ENCODE data around the gene WWOX. TPM values are rescaled to one million over a fixed set of nuclear protein-coding genes. Genes with fewer than 3 reads are reported as not detected.

WWOX gene
- total and polyA plus RNA-seq, 2 experiments from 2014 or later, result 17.0 to 39.8 TPM

DNA sequence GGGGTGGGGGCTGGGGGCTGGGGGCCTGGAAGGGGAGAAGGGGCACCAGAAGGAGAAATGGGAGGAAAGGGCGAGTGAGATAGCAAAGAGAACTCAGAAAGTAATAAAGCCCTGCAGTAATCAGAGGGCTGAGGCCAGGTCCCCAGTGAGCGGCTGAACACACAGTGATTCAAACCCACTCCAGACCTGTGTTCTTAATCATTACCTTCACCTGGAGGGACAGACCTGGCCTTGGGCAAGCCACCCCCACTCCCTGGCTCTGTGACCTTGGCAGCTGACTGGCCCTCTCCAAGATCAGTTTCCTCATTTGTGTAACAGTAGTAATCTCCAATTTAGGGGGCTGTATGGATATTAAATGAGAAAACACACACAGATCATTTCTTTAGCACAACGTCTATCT is 150.4 kb downstream of the WWOX start:
- Histone ChIP-seq H4K20me1 (ENCODE audit: insufficient read depth, poor library complexity, severe bottlenecking) (no peaks in the 10 kb centered on the region), H3K4me2 (peak overlapping the region; percentile 46), H3K4me3 (no peak overlapping the region), H3K9me3 (ENCODE audit: low read depth) (no peaks in the 10 kb centered on the region), H3K27ac (peak overlapping the region; percentile 78), H3K27me3 (no peaks in the 10 kb centered on the region), H3K4me1 (ENCODE audit: insufficient read depth) (peaks cover 34% of the 10 kb centered on the region), H3K9me2 (replicated peaks; ENCODE audit: insufficient read depth) (no peaks in the 10 kb centered on the region), H2AFZ (no peak overlapping the region), H3K36me3 (replicated peaks; ENCODE audit: insufficient read depth, low read depth) (no peaks in the 10 kb centered on the region), H3K79me2 (no peaks in the 10 kb centered on the region)
- DNase-seq (ENCODE audit: low spot score), result peak; percentile 35
- WGBS (ENCODE audit: low lambda C conversion rate, missing lambda C conversion rate), result 77% methylated on average over 3 of the region's 3 CpGs
- TF ChIP-seq EZH2phosphoT487 (IDR thresholded peaks at IDR 0.05; ENCODE audit: low read depth, severe bottlenecking, unreplicated experiment) (no peak), EZH2 (IDR thresholded peaks at IDR 0.05; ENCODE audit: borderline replicate concordance) (no peak)
- TF ChIP-seq, protein P1, sequence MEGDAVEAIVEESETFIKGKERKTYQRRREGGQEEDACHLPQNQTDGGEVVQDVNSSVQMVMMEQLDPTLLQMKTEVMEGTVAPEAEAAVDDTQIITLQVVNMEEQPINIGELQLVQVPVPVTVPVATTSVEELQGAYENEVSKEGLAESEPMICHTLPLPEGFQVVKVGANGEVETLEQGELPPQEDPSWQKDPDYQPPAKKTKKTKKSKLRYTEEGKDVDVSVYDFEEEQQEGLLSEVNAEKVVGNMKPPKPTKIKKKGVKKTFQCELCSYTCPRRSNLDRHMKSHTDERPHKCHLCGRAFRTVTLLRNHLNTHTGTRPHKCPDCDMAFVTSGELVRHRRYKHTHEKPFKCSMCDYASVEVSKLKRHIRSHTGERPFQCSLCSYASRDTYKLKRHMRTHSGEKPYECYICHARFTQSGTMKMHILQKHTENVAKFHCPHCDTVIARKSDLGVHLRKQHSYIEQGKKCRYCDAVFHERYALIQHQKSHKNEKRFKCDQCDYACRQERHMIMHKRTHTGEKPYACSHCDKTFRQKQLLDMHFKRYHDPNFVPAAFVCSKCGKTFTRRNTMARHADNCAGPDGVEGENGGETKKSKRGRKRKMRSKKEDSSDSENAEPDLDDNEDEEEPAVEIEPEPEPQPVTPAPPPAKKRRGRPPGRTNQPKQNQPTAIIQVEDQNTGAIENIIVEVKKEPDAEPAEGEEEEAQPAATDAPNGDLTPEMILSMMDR (IDR thresholded peaks at IDR 0.05; ENCODE audit: poor library complexity), result no peak

DNA sequence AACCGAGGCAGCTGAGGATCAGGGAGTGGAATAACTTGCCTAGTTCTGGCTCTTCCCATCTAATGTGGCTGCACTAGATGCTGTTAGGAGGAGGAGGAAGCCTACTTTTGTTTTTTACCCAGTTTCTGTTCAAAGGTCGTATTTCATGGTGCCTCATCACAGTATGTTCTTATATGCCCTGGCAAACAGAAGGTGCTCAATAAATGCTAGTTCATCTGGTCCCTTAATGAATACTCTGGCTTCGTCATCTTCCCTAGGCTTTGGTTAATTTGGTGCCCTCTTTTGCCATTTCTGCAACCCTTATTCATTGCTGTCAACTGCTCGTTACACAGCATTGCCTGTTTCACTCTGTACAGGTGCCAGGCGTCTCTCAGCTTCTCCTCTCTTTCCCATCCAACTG is 151.7 kb downstream of the WWOX start:
- TF ChIP-seq, protein P1 (IDR thresholded peaks at IDR 0.05; ENCODE audit: poor library complexity), result no peak
- TF ChIP-seq EZH2phosphoT487 (IDR thresholded peaks at IDR 0.05; ENCODE audit: low read depth, severe bottlenecking, unreplicated experiment) (no peak), EZH2 (IDR thresholded peaks at IDR 0.05; ENCODE audit: borderline replicate concordance) (no peak)
- Histone ChIP-seq H3K36me3 (replicated peaks; ENCODE audit: insufficient read depth, low read depth) (no peaks in the 10 kb centered on the region), H3K9me2 (replicated peaks; ENCODE audit: insufficient read depth) (no peaks in the 10 kb centered on the region), H2AFZ (no peak overlapping the region), H3K27ac (peak overlapping the region; percentile 4), H3K4me2 (no peak overlapping the region), H3K4me1 (ENCODE audit: insufficient read depth) (peaks cover 23% of the 10 kb centered on the region), H3K4me3 (no peak overlapping the region), H3K27me3 (no peaks in the 10 kb centered on the region), H4K20me1 (ENCODE audit: insufficient read depth, poor library complexity, severe bottlenecking) (no peaks in the 10 kb centered on the region), H3K79me2 (no peaks in the 10 kb centered on the region), H3K9me3 (ENCODE audit: low read depth) (no peaks in the 10 kb centered on the region)
- no peak for DNase-seq (ENCODE audit: low spot score)
- 93% methylated on average over 5 of the region's 5 CpGs for WGBS (ENCODE audit: low lambda C conversion rate, missing lambda C conversion rate)

DNA sequence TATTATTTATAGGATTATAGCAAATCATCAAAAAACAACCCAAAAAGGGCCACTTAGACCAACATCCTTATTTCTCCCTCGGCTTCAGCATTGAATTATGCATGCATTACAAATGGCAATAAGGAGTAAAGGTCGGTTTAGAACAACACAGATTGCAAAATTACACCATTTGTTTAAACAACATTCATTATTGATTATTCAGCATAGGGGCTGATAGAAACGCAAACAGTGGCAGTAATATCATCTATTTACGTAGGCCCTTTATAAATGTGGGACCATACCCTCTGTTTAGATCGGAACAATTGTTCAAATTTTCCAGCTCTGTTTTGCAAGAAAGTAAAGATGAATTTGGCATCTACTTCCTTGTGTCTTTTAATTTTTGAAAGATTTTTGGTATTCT is 153.3 kb downstream of the WWOX start:
- no peak overlapping the region for H3K27ac ChIP-seq
- no peak for DNase-seq (ENCODE audit: low spot score)
- H2AFZ ChIP-seq, result no peak overlapping the region
- H3K4me1 ChIP-seq (ENCODE audit: insufficient read depth), result peaks cover 39% of the 10 kb centered on the region
- no peaks in the 10 kb centered on the region for H3K79me2 ChIP-seq
- peak overlapping the region; percentile 2 for H3K4me2 ChIP-seq
- WGBS (ENCODE audit: low lambda C conversion rate, missing lambda C conversion rate), result 70% methylated on average over 5 of the region's 5 CpGs
- TF ChIP-seq EZH2 (IDR thresholded peaks at IDR 0.05; ENCODE audit: borderline replicate concordance) (no peak), EZH2phosphoT487 (IDR thresholded peaks at IDR 0.05; ENCODE audit: low read depth, severe bottlenecking, unreplicated experiment) (no peak)
- TF ChIP-seq, protein P1 (IDR thresholded peaks at IDR 0.05; ENCODE audit: poor library complexity), result no peak
- no peaks in the 10 kb centered on the region for H3K27me3 ChIP-seq
- no peaks in the 10 kb centered on the region for H4K20me1 ChIP-seq (ENCODE audit: insufficient read depth, poor library complexity, severe bottlenecking)
- H3K9me2 ChIP-seq (replicated peaks; ENCODE audit: insufficient read depth), result no peaks in the 10 kb centered on the region
- no peaks in the 10 kb centered on the region for H3K36me3 ChIP-seq (replicated peaks; ENCODE audit: insufficient read depth, low read depth)
- H3K4me3 ChIP-seq, result no peak overlapping the region
- no peaks in the 10 kb centered on the region for H3K9me3 ChIP-seq (ENCODE audit: low read depth)

DNA sequence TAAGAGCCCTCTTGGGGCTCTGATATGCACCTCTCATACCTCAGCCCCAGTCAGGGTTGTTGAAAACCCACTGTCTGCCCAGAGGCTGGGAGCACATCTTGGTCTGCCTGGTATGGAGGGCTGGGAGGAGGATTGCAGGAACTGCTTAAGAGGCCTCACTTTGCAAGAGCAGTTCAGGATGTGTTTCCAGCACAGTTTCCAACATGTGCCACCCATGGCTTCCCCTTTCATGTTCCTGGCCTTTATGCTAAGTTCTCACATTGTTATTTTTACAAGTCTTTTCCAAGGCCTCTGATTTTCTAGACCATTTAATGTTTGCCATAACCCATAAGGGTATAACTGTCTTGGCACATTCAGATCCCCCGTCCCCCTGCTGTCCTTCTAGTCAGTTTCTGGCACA is 155.4 kb downstream of the WWOX start:
- peaks cover 49% of the 10 kb centered on the region for H3K4me1 ChIP-seq (ENCODE audit: insufficient read depth)
- WGBS (ENCODE audit: low lambda C conversion rate, missing lambda C conversion rate), result 67% methylated on average over 1 of the region's 1 CpG

More for the DNA sequence above, 155.4 kb downstream of the WWOX start:
- H3K9me2 ChIP-seq (replicated peaks; ENCODE audit: insufficient read depth), result no peaks in the 10 kb centered on the region
- no peak overlapping the region for H3K4me2 ChIP-seq
- no peak overlapping the region for H2AFZ ChIP-seq
- no peak overlapping the region for H3K4me3 ChIP-seq
- no peak for DNase-seq (ENCODE audit: low spot score)
- H3K27ac ChIP-seq, result no peak overlapping the region
- H3K27me3 ChIP-seq, result no peaks in the 10 kb centered on the region
- no peaks in the 10 kb centered on the region for H3K9me3 ChIP-seq (ENCODE audit: low read depth)
- H3K36me3 ChIP-seq (replicated peaks; ENCODE audit: insufficient read depth, low read depth), result no peaks in the 10 kb centered on the region
- TF ChIP-seq, protein P1 (IDR thresholded peaks at IDR 0.05; ENCODE audit: poor library complexity), result no peak
- TF ChIP-seq EZH2 (IDR thresholded peaks at IDR 0.05; ENCODE audit: borderline replicate concordance), result no peak
- no peak for TF ChIP-seq EZH2phosphoT487 (IDR thresholded peaks at IDR 0.05; ENCODE audit: low read depth, severe bottlenecking, unreplicated experiment)
- no peaks in the 10 kb centered on the region for H3K79me2 ChIP-seq
- H4K20me1 ChIP-seq (ENCODE audit: insufficient read depth, poor library complexity, severe bottlenecking), result no peaks in the 10 kb centered on the region

All from hepatocyte (in vitro differentiated cells).